Kidney epithelial cell (primary cell): Measurements from ENCODE around the gene MFAP5. TPM values are rescaled to one million over a fixed set of nuclear protein-coding genes. Genes with fewer than 3 reads are reported as not detected.

Source experiments
- DNase-seq: peaks from one replicate; pipeline ENCODE4 v3.0.0-alpha.2; 2010; ENCODE audit warnings: low read depth
- H3K27me3 ChIP-seq: 2 replicates; pipeline ENCODE4 v1.6.0; 2011; ENCODE audit warnings: low read length; ENCODE audit not compliant: control insufficient read depth, insufficient read depth
- H3K36me3 ChIP-seq: 2 replicates; pipeline ENCODE4 v1.5.1; 2011; ENCODE audit warnings: low read length; ENCODE audit not compliant: control insufficient read depth, insufficient read depth
- H3K4me3 ChIP-seq: 2 replicates; pipeline ENCODE4 v1.5.1; 2011; ENCODE audit warnings: low read depth, mild to moderate bottlenecking, control low read depth, low read length
- CTCF ChIP-seq: IDR thresholded peaks from 2 replicates; pipeline ENCODE4 v1.5.1; 2011; ENCODE audit warnings: mild to moderate bottlenecking, moderate library complexity, low read length, control low read depth, inconsistent platforms; ENCODE audit not compliant: insufficient read depth, poor library complexity, severe bottlenecking
- total RNA-seq: library from RNA; depleted of rRNA; stranded (reverse); fragments of >200 nt; gene quantifications from 2 replicates; pipeline ENCODE4 v1.2.3, GENCODE V29; 2015

The MFAP5 gene
- total RNA-seq, 1 donor from 2014 or later: 15.8 TPM

GRCh38 chr12:8695116-8695515, 32.5 kb upstream of the MFAP5 start:
- no peak for DNase-seq
- Histone ChIP-seq H3K27me3 (no peaks in the 10 kb centered on the region), H3K36me3 (no peaks in the 10 kb centered on the region), H3K4me3 (no peak overlapping the region)
- TF ChIP-seq CTCF: no peak

GRCh38 chr12:8692573-8692972, 29.9 kb upstream of the MFAP5 start:
- DNase-seq: no peak
- no peak for TF ChIP-seq CTCF
- Histone ChIP-seq H3K36me3 (no peaks in the 10 kb centered on the region), H3K4me3 (no peak overlapping the region), H3K27me3 (no peaks in the 10 kb centered on the region)

GRCh38 chr12:8689681-8690080, 27.1 kb upstream of the MFAP5 start:
- Histone ChIP-seq H3K4me3 (no peak overlapping the region), H3K36me3 (no peaks in the 10 kb centered on the region), H3K27me3 (no peaks in the 10 kb centered on the region)
- DNase-seq: no peak
- no peak for TF ChIP-seq CTCF

- Histone ChIP-seq H3K4me3 (no peak overlapping the region), H3K27me3 (no peaks in the 10 kb centered on the region), H3K36me3 (no peaks in the 10 kb centered on the region)
- DNase-seq: peak; percentile 82
- TF ChIP-seq CTCF: no peak
Measured at GRCh38 chr12:8687846-8688601, 25.4 kb upstream of the MFAP5 start.

GRCh38 chr12:8685051-8685450, 22.4 kb upstream of the MFAP5 start:
- Histone ChIP-seq H3K36me3 (no peaks in the 10 kb centered on the region), H3K4me3 (no peak overlapping the region), H3K27me3 (no peaks in the 10 kb centered on the region)
- TF ChIP-seq CTCF: no peak
- no peak for DNase-seq
